IMR-90 (cell line): ENCODE results near the gene NCAPH2. TPM values are rescaled to one million over a fixed set of nuclear protein-coding genes. Genes with fewer than 3 reads are reported as not detected.

Source experiments
- ATAC-seq: fragments of 200-7000 bp; cut with Tn5 transposase; 2 replicates; pipeline ENCODE4 v1.9.1; 2020; ENCODE audit warnings: low read depth, mild to moderate bottlenecking, moderate library complexity
- BruUV-seq: library from RNA; stranded (reverse); fragments of 400-500 nt; replicated peaks from 2 replicates; lab custom pipeline; 2021; lab: Mats Ljungman, UMichigan
- CTCF ChIA-PET: fragments of 300-600 bp; formaldehyde crosslinking; extraction: SDS; loops from one replicate; lab custom pipeline; 2021; ENCODE audit warnings: antibody characterized with exemption; lab: Yijun Ruan, JAX
- POLR2A ChIA-PET: fragments of 300-600 bp; sonication (Branson Sonifier 250); formaldehyde crosslinking; loops from one replicate; lab custom pipeline; 2022; ENCODE audit warnings: antibody characterized with exemption; ENCODE audit not compliant: unreplicated experiment; lab: Charles Lee
- DNase-seq: peaks from one replicate; pipeline ENCODE4 v3.0.0; 2013
- H2AFZ ChIP-seq: replicated peaks from 2 replicates; pipeline ENCODE3; 2013; ENCODE audit warnings: low read length, mild to moderate bottlenecking; ENCODE audit not compliant: poor library complexity
- H2AK5ac ChIP-seq: 2 replicates; pipeline ENCODE4 v1.6.1; 2013; ENCODE audit warnings: low read depth, low read length, inconsistent platforms
- H2AK9ac ChIP-seq: replicated peaks from 2 replicates; pipeline ENCODE3; 2013; ENCODE audit warnings: mild to moderate bottlenecking, low read depth, low read length, moderate library complexity; ENCODE audit not compliant: poor library complexity
- H2BK120ac ChIP-seq: 2 replicates; pipeline ENCODE4 v1.6.1; 2013; ENCODE audit warnings: low read depth, low read length, inconsistent platforms
- H2BK15ac ChIP-seq: 3 replicates; pipeline ENCODE4 v1.6.1; 2013; ENCODE audit warnings: low read depth, low read length, inconsistent platforms
- H2BK20ac ChIP-seq: 2 replicates; pipeline ENCODE4 v1.6.1; 2013; ENCODE audit warnings: low read depth, mild to moderate bottlenecking, inconsistent platforms, low read length, moderate library complexity
- H2BK5ac ChIP-seq: 2 replicates; pipeline ENCODE4 v1.6.1; 2013; ENCODE audit warnings: mild to moderate bottlenecking, low read depth, low read length, inconsistent platforms; ENCODE audit not compliant: poor library complexity, severe bottlenecking
- H3K14ac ChIP-seq: replicated peaks from 2 replicates; pipeline ENCODE4 v1.6.1; 2013; ENCODE audit warnings: low read depth, low read length, inconsistent platforms
- H3K18ac ChIP-seq: 2 replicates; pipeline ENCODE4 v1.6.1; 2013; ENCODE audit warnings: low read depth, low read length, control low read depth
- H3K23ac ChIP-seq: 2 replicates; pipeline ENCODE4 v1.6.1; 2013; ENCODE audit warnings: low read depth, low read length, inconsistent platforms
- H3K27ac ChIP-seq: 2 replicates; pipeline ENCODE4 v1.5.1; 2013; ENCODE audit warnings: mild to moderate bottlenecking, control low read depth, low read length; ENCODE audit not compliant: insufficient read depth
- H3K27me3 ChIP-seq: 2 replicates; pipeline ENCODE4 v1.6.1; 2013; ENCODE audit warnings: low read length; ENCODE audit not compliant: control insufficient read depth, insufficient read depth
- H3K36me3 ChIP-seq: 2 replicates; pipeline ENCODE4 v1.6.1; 2013; ENCODE audit warnings: low read length, mixed read lengths; ENCODE audit not compliant: control insufficient read depth, insufficient read depth
- H3K4ac ChIP-seq: 2 replicates; pipeline ENCODE4 v1.6.1; 2013; ENCODE audit warnings: low read depth, low read length, inconsistent platforms
- H3K4me1 ChIP-seq: 2 replicates; pipeline ENCODE4 v1.6.1; 2013; ENCODE audit warnings: low read length, mixed read lengths; ENCODE audit not compliant: control insufficient read depth, insufficient read depth
- H3K4me2 ChIP-seq: 2 replicates; pipeline ENCODE4 v1.6.1; 2013; ENCODE audit warnings: low read depth, mild to moderate bottlenecking, control low read depth, low read length, moderate library complexity
- H3K4me3 ChIP-seq: 2 replicates; pipeline ENCODE4 v1.5.1; 2013; ENCODE audit warnings: low read depth, mild to moderate bottlenecking, control low read depth, low read length, moderate library complexity; ENCODE audit not compliant: insufficient read depth
- H3K56ac ChIP-seq: 2 replicates; pipeline ENCODE4 v1.6.1; 2013; ENCODE audit warnings: low read length, inconsistent platforms; ENCODE audit not compliant: insufficient read depth; ENCODE audit errors: extremely low read depth
- H3K79me1 ChIP-seq, 2 experiments: 2 replicates each; pipeline ENCODE4 v1.6.1; 2013; ENCODE audit warnings: low read length in 2 of 2, inconsistent platforms in 1 of 2, low read depth in 1 of 2
- H3K9ac ChIP-seq: 2 replicates; pipeline ENCODE4 v1.6.1; 2013; ENCODE audit warnings: low read depth, low read length, control low read depth
- H3K9me1 ChIP-seq: 2 replicates; pipeline ENCODE4 v1.6.1; 2013; ENCODE audit warnings: low read length, inconsistent platforms; ENCODE audit not compliant: insufficient read depth
- H3K9me3 ChIP-seq: 2 replicates; pipeline ENCODE4 v1.6.1; 2013; ENCODE audit warnings: low read length; ENCODE audit not compliant: control insufficient read depth, insufficient read depth
- H4K20me1 ChIP-seq: 2 replicates; pipeline ENCODE4 v1.6.1; 2013; ENCODE audit warnings: low read length, inconsistent platforms; ENCODE audit not compliant: insufficient read depth
- H4K5ac ChIP-seq: 2 replicates; pipeline ENCODE4 v1.6.1; 2013; ENCODE audit warnings: mild to moderate bottlenecking, low read depth, low read length, control low read depth
- H4K8ac ChIP-seq, 2 experiments: 2 replicates each; pipeline ENCODE4 v1.6.1; 2013; ENCODE audit warnings: low read depth in 2 of 2, low read length in 2 of 2, control low read depth in 1 of 2, inconsistent platforms in 1 of 2
- H4K91ac ChIP-seq: 2 replicates; pipeline ENCODE4 v1.6.1; 2013; ENCODE audit warnings: low read depth, low read length, inconsistent platforms; ENCODE audit not compliant: insufficient read depth
- FOS ChIP-seq: fragments of 150-350 bp; IDR thresholded peaks from 2 replicates; pipeline ENCODE4 v1.6.1; 2016; ENCODE audit warnings: low read depth, low read length
- MAFK ChIP-seq: IDR thresholded peaks from 2 replicates; pipeline ENCODE4 v1.6.1; 2012; ENCODE audit warnings: low read depth, low read length, improper control_type of control experiment
- NFE2L2 ChIP-seq: fragments of 150-350 bp; IDR thresholded peaks from 2 replicates; pipeline ENCODE4 v1.6.1; 2016; ENCODE audit warnings: low read depth, mild to moderate bottlenecking, low read length
- POLR2A ChIP-seq: IDR thresholded peaks from 2 replicates; pipeline ENCODE4 v1.6.1; 2012; ENCODE audit warnings: mild to moderate bottlenecking, low read depth, low read length
- RCOR1 ChIP-seq: IDR thresholded peaks from 2 replicates; pipeline ENCODE4 v1.6.1; 2012; ENCODE audit warnings: mild to moderate bottlenecking, low read length, improper control_type of control experiment; ENCODE audit not compliant: insufficient replicate concordance
- WGBS, 2 experiments: methylation state at CpG; one replicate each; pipeline versions ENCODE4 v1.1.5 to v1.1.7; 2013; ENCODE audit warnings: missing lambda C conversion rate in 2 of 2; ENCODE audit not compliant: insufficient read length in 1 of 2; ENCODE audit errors: extremely low coverage in 2 of 2; 5-methylcytosine and 5-hydroxymethylcytosine counted together
- dilution Hi-C: fragments of 300-500 bp; cut with HindIII; formaldehyde crosslinking; loops from one replicate; pipeline ENCODE4 v1.14.3; 2018; ENCODE audit warnings: low sequenced_read_pairs; ENCODE audit not compliant: unreplicated experiment
- in situ Hi-C: fragments of 300-500 bp; cut with MboI; formaldehyde crosslinking; loops from 3 replicates; pipeline ENCODE4 v1.14.3; 2019; ENCODE audit warnings: low sequenced_read_pairs, inconsistent platforms, mixed read lengths
- intact Hi-C: fragments of 100-400 bp; cut with micrococcal nuclease; formaldehyde crosslinking; loops from 2 replicates; pipeline ENCODE4 v1.10.0; 2022
- polyA plus RNA-seq, 3 experiments: library from polyadenylated mRNA; depleted of rRNA; stranded (reverse); fragments of >200 nt; gene quantifications; 2 replicates each; pipeline ENCODE4 v1.2.3, GENCODE V29; 2012; ENCODE audit warnings: low replicate concordance in 1 of 3
- total RNA-seq: library from RNA; depleted of rRNA; stranded (reverse); fragments of >200 nt; gene quantifications from 2 replicates; pipeline ENCODE4 v1.2.3, GENCODE V29; 2012
- TF ChIP-seq, protein P1 (sequence below): conservative IDR thresholded peaks from 2 replicates; pipeline ENCODE4 v1.5.1; 2012; ENCODE audit warnings: mild to moderate bottlenecking, low read depth, low read length, improper control_type of control experiment

The NCAPH2 gene
- total and polyA plus RNA-seq, 2 of the 4 experiments (the other 2 are of a cell fraction), result 30.2 to 38.5 TPM

DNA sequence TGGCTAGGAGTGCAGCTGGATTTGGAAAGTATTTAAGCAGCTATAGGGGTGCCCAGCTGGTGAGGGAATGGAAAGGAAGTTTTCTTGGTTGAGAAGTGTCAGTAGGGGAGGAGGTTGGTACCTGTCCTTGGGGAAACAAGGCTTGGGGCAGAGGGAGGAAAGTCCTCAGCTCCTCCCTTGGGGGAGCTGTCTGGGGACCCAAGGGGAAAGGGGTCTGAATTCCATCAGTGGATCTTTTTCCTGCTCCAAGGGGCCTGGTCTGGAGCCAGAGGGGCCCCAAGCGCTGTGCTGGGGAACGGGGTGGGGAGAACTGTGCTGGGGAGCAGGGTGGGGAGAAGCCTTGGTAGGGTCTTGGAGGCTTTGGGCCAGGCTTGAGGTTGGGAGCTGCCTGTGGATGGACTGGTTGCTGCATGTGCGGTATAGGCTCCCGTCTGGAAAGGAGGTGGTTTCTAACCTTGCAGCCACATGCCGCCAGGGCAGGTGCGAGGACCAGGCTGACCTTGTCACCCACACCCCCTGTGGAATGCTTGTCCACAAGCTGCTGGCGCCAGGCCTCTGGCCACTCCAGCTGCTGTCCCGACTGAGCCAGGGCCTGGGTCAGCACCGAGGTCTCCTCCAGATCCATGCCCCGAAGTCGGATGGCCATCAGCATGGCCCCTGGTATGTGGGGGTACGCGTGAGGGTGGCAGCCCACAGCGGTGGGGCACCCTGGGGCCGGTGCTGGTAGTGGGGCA lies 20.8 kb downstream of the NCAPH2 start:
- POLR2A ChIA-PET, result no interaction called here
- in situ Hi-C loops, result loop anchor here (5.0 kb wide), 1 partner anchor 48 kb away; the partner anchor contains the start of gene CPT1B

More for the DNA sequence above, 20.8 kb downstream of the NCAPH2 start:
- Histone ChIP-seq H2AFZ (peak overlapping the region; percentile 89), H3K9me3 (no peaks in the 10 kb centered on the region), H3K36me3 (peaks cover 3% of the 10 kb centered on the region), H3K14ac (no peak overlapping the region), H3K79me1 (peaks cover 11 to 31% of the 10 kb centered on the region in 2 experiments; a peak in 3 of 4 replicates), H3K27me3 (peaks cover 5% of the 10 kb centered on the region; the same call in 1 of the 2 replicates), H4K20me1 (peaks cover 9% of the 10 kb centered on the region), H2BK5ac (no peak overlapping the region), H2AK5ac (peak overlapping the region; percentile 27; the same call in 1 of the 2 replicates), H4K91ac (no peak overlapping the region), H3K9me1 (peaks cover 15% of the 10 kb centered on the region), H2AK9ac (peak overlapping the region; percentile 96), H3K9ac (no peak overlapping the region), H2BK20ac (no peak overlapping the region), H3K27ac (no peak overlapping the region), H4K5ac (no peak overlapping the region), H2BK120ac (no peak overlapping the region), H3K56ac (no peak overlapping the region), H3K4ac (no peak overlapping the region), H2BK15ac (no peak overlapping the region), H4K8ac (no peak overlapping the region; a peak in 1 of 4 replicates), H3K4me3 (no peak overlapping the region), H3K4me1 (peaks cover 24% of the 10 kb centered on the region), H3K23ac (no peak overlapping the region), H3K18ac (no peak overlapping the region), H3K4me2 (no peak overlapping the region)
- CTCF ChIA-PET, result no interaction called here
- dilution Hi-C loops (no loop called here), intact Hi-C loops (loop anchor here (5.0 kb wide), 1 partner anchor 53 kb away; the partner anchor contains the start of gene CHKB)
- DNase-seq, result no peak
- no peak for ATAC-seq
- TF ChIP-seq NFE2L2, result no peak
- TF ChIP-seq FOS, result no peak
- TF ChIP-seq RCOR1, result no peak
- TF ChIP-seq, protein P1, sequence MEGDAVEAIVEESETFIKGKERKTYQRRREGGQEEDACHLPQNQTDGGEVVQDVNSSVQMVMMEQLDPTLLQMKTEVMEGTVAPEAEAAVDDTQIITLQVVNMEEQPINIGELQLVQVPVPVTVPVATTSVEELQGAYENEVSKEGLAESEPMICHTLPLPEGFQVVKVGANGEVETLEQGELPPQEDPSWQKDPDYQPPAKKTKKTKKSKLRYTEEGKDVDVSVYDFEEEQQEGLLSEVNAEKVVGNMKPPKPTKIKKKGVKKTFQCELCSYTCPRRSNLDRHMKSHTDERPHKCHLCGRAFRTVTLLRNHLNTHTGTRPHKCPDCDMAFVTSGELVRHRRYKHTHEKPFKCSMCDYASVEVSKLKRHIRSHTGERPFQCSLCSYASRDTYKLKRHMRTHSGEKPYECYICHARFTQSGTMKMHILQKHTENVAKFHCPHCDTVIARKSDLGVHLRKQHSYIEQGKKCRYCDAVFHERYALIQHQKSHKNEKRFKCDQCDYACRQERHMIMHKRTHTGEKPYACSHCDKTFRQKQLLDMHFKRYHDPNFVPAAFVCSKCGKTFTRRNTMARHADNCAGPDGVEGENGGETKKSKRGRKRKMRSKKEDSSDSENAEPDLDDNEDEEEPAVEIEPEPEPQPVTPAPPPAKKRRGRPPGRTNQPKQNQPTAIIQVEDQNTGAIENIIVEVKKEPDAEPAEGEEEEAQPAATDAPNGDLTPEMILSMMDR, result no peak
- TF ChIP-seq POLR2A, result no peak
- no peak for TF ChIP-seq MAFK
- 77% methylated on average over 3 of the region's 15 CpGs; no CpG with 5 or more reads in 1 of the 2 experiments for WGBS, 2 experiments
- no TSS peak for BruUV-seq
